GM23338 (cell line): ENCODE results near the gene SIRPD. TPM values are rescaled to one million over a fixed set of nuclear protein-coding genes. Genes with fewer than 3 reads are reported as not detected.

Source experiments
- ATAC-seq: fragments of 200-7000 bp; cut with Tn5 transposase; 3 replicates; pipeline ENCODE4 v1.9.1; 2020
- DNase-seq: peaks from one replicate; pipeline ENCODE4 v3.0.0-alpha.2; 2015; ENCODE audit warnings: low spot score
- H2AFZ ChIP-seq: fragments of 200-600 bp; sonication (generic); 2 replicates; pipeline ENCODE4 v1.8.0; 2016; ENCODE audit warnings: antibody characterized with exemption, mild to moderate bottlenecking, moderate library complexity
- H3F3A ChIP-seq: fragments of 200-600 bp; sonication (generic); replicated peaks from 2 replicates; pipeline ENCODE4 v1.8.0; 2017; ENCODE audit warnings: antibody characterized with exemption, mixed run types, low read depth
- H3K27ac ChIP-seq: fragments of 200-600 bp; sonication (generic); 2 replicates; pipeline ENCODE4 v1.6.1; 2016; ENCODE audit warnings: low read depth
- H3K27me3 ChIP-seq: fragments of 200-600 bp; sonication (generic); 2 replicates; pipeline ENCODE4 v1.8.0; 2016; ENCODE audit warnings: mild to moderate bottlenecking, mixed run types, moderate library complexity; ENCODE audit not compliant: insufficient read depth
- H3K36me3 ChIP-seq: fragments of 200-600 bp; sonication (generic); 2 replicates; pipeline ENCODE4 v1.8.0; 2016; ENCODE audit warnings: mild to moderate bottlenecking; ENCODE audit not compliant: insufficient read depth
- H3K4me1 ChIP-seq: fragments of 200-600 bp; sonication (generic); 2 replicates; pipeline ENCODE4 v1.8.0; 2016; ENCODE audit warnings: mild to moderate bottlenecking, moderate library complexity; ENCODE audit not compliant: insufficient read depth
- H3K4me2 ChIP-seq: fragments of 200-600 bp; sonication (generic); 2 replicates; pipeline ENCODE4 v1.7.1; 2017; ENCODE audit warnings: mixed run types
- H3K4me3 ChIP-seq: fragments of 200-600 bp; sonication (generic); 2 replicates; pipeline ENCODE4 v1.6.1; 2016; ENCODE audit warnings: mixed run types
- H3K79me2 ChIP-seq: fragments of 200-600 bp; sonication (generic); replicated peaks from 2 replicates; pipeline ENCODE4 v1.8.0; 2017; ENCODE audit warnings: mild to moderate bottlenecking; ENCODE audit not compliant: insufficient read depth
- H3K9me2 ChIP-seq: fragments of 200-600 bp; sonication (generic); 2 replicates; pipeline ENCODE4 v1.8.0; 2017; ENCODE audit not compliant: insufficient read depth
- H4K20me1 ChIP-seq: fragments of 200-600 bp; sonication (generic); replicated peaks from 2 replicates; pipeline ENCODE4 v1.8.0; 2017; ENCODE audit warnings: mild to moderate bottlenecking; ENCODE audit not compliant: insufficient read depth
- H3K27ac Mint-ChIP-seq: 2 replicates; pipeline ENCODE4 v1.8.0; 2020; ENCODE audit warnings: inconsistent platforms, mild to moderate bottlenecking, moderate library complexity, mixed read lengths
- H3K27me3 Mint-ChIP-seq: 3 replicates; pipeline ENCODE4 v1.8.0; 2022; ENCODE audit warnings: low read depth, mild to moderate bottlenecking, moderate library complexity, mixed read lengths, inconsistent platforms; ENCODE audit not compliant: insufficient read depth, poor library complexity
- H3K36me3 Mint-ChIP-seq: 3 replicates; pipeline ENCODE4 v1.8.0; 2021; ENCODE audit warnings: low read depth, mild to moderate bottlenecking, inconsistent platforms, moderate library complexity, mixed read lengths
- H3K4me1 Mint-ChIP-seq: 3 replicates; pipeline ENCODE4 v1.8.0; 2020; ENCODE audit warnings: mild to moderate bottlenecking, inconsistent platforms, mixed read lengths
- H3K4me3 Mint-ChIP-seq: 3 replicates; pipeline ENCODE4 v1.8.0; 2021; ENCODE audit warnings: moderate library complexity, mild to moderate bottlenecking, inconsistent platforms, mixed read lengths
- H3K9me3 Mint-ChIP-seq: 3 replicates; pipeline ENCODE4 v1.8.0; 2020; ENCODE audit warnings: moderate library complexity, mild to moderate bottlenecking, inconsistent platforms, mixed read lengths
- CREB1 ChIP-seq: fragments of 250-450 bp; sonication (Bioruptor Pico); IDR thresholded peaks from 2 replicates; pipeline ENCODE4 v1.5.0; 2020; ENCODE audit warnings: low read depth, mild to moderate bottlenecking, moderate library complexity
- CTCF ChIP-seq, 2 experiments: fragments of 200-600 bp in 1 of 2; sonication (generic) in 1 of 2; conservative IDR thresholded peaks; 2 replicates each; pipeline versions ENCODE4 v1.5.1 to v1.6.1; 2016 to 2017; ENCODE audit warnings: antibody characterized with exemption in 2 of 2, low read depth in 2 of 2, mild to moderate bottlenecking in 2 of 2, moderate library complexity in 1 of 2
- ETS1 ChIP-seq: IDR thresholded peaks from 2 replicates; pipeline ENCODE4 v1.6.1; 2016; ENCODE audit warnings: antibody characterized with exemption
- EZH2 ChIP-seq: fragments of 200-600 bp; sonication (generic); IDR thresholded peaks from one replicate; pipeline ENCODE4 v1.8.0; 2017; ENCODE audit warnings: antibody characterized with exemption, mild to moderate bottlenecking, low read depth; ENCODE audit not compliant: unreplicated experiment
- EZH2phosphoT487 ChIP-seq: fragments of 200-600 bp; sonication (generic); IDR thresholded peaks from one replicate; pipeline ENCODE4 v1.8.1; 2018; ENCODE audit warnings: antibody characterized with exemption; ENCODE audit not compliant: unreplicated experiment
- JUNB ChIP-seq: IDR thresholded peaks from one replicate; pipeline ENCODE4 v1.6.1; 2016; ENCODE audit warnings: antibody characterized with exemption; ENCODE audit not compliant: unreplicated experiment
- NANOG ChIP-seq: IDR thresholded peaks from 2 replicates; pipeline ENCODE4 v1.6.1; 2016; ENCODE audit warnings: antibody characterized with exemption, borderline replicate concordance
- POLR2AphosphoS5 ChIP-seq: IDR thresholded peaks from 2 replicates; pipeline ENCODE4 v1.6.1; 2016; ENCODE audit warnings: antibody characterized with exemption, low read depth
- REST ChIP-seq: IDR thresholded peaks from one replicate; pipeline ENCODE4 v1.6.1; 2018; ENCODE audit warnings: antibody characterized with exemption; ENCODE audit not compliant: unreplicated experiment
- ZNF331 ChIP-seq: fragments of 250-450 bp; sonication (Bioruptor Pico); IDR thresholded peaks from 2 replicates; pipeline ENCODE4 v1.5.0; 2020; ENCODE audit warnings: low read depth, mild to moderate bottlenecking, moderate library complexity
- ZNF462 ChIP-seq: fragments of 250-450 bp; sonication (Bioruptor Pico); IDR thresholded peaks from 2 replicates; pipeline ENCODE4 v1.5.0; 2020; ENCODE audit warnings: mild to moderate bottlenecking, moderate library complexity
- polyA plus RNA-seq: library from polyadenylated mRNA; unstranded; fragments of >200 nt; fragmentation: Nextera tagmentation; extraction: Ambion mirVana; gene quantifications from 2 replicates; pipeline ENCODE4 v1.2.1, GENCODE V29; 2016
- total RNA-seq: library from RNA; depleted of rRNA; stranded (reverse); fragments of >200 nt; shearing (Covaris generic); gene quantifications from 2 replicates; pipeline ENCODE4 v1.2.3, GENCODE V29; 2014

SIRPD gene
- total and polyA plus RNA-seq, 2 experiments from 2014 or later = not detected

GRCh38 chr20:1489325-1489724, 68.2 kb downstream of the SIRPD start (continued):
- TF ChIP-seq EZH2phosphoT487 (no peak), ETS1 (no peak), ZNF331 (CRISPR knock-in tag) (no peak), NANOG (no peak)

- DNase-seq (no peak), ATAC-seq (no peak)
- Mint-ChIP-seq H3K4me3 (no peak overlapping the region), H3K27ac (no peak overlapping the region), H3K9me3 (no peaks in the 10 kb centered on the region), H3K27me3 (no peaks in the 10 kb centered on the region), H3K4me1 (no peaks in the 10 kb centered on the region), H3K36me3 (no peaks in the 10 kb centered on the region)
- Histone ChIP-seq H3K79me2 (no peaks in the 10 kb centered on the region), H3K4me2 (no peak overlapping the region), H3F3A (no peaks in the 10 kb centered on the region), H3K27ac (no peak overlapping the region), H3K36me3 (no peaks in the 10 kb centered on the region), H4K20me1 (no peaks in the 10 kb centered on the region; the same call in 1 of the 2 replicates), H3K9me2 (no peaks in the 10 kb centered on the region), H2AFZ (no peak overlapping the region), H3K4me3 (no peak overlapping the region), H3K27me3 (no peaks in the 10 kb centered on the region), H3K4me1 (no peaks in the 10 kb centered on the region)
- no peak for TF ChIP-seq ZNF462 (CRISPR knock-in tag)
- TF ChIP-seq EZH2phosphoT487 = no peak
- TF ChIP-seq JUNB = no peak
- no peak for TF ChIP-seq CREB1 (CRISPR knock-in tag)
- TF ChIP-seq NANOG = no peak
- TF ChIP-seq ETS1 = no peak
- no peak for TF ChIP-seq EZH2
- no peak for TF ChIP-seq POLR2AphosphoS5
- TF ChIP-seq CTCF (conservative IDR thresholded peaks at IDR 0.05; ENCODE audit: low read depth in 2 of 2) = no peak
- no peak for TF ChIP-seq REST
These were observed 70.9 kb downstream of the SIRPD start for GRCh38 chr20:1486566-1486965.
